ENCODE data around the gene DPYSL5. TPM values are rescaled to one million over a fixed set of nuclear protein-coding genes. Genes with fewer than 3 reads are reported as not detected.

Gene DPYSL5
- total RNA-seq, 1 donor from 2014 or later = 0.11 TPM

- Mint-ChIP-seq H3K27ac (ENCODE audit: unreplicated experiment) (no peak overlapping the region), H3K4me1 (ENCODE audit: unreplicated experiment) (peaks cover 16% of the 10 kb centered on the region), H3K4me3 (ENCODE audit: unreplicated experiment) (no peak overlapping the region), H3K9me3 (ENCODE audit: unreplicated experiment) (no peaks in the 10 kb centered on the region), H3K36me3 (ENCODE audit: unreplicated experiment) (no peaks in the 10 kb centered on the region), H3K27me3 (ENCODE audit: unreplicated experiment) (peaks cover 71% of the 10 kb centered on the region)
- DNase-seq (ENCODE audit: extremely low spot score, unreplicated experiment) = no peak
- TF ChIP-seq, protein P1, sequence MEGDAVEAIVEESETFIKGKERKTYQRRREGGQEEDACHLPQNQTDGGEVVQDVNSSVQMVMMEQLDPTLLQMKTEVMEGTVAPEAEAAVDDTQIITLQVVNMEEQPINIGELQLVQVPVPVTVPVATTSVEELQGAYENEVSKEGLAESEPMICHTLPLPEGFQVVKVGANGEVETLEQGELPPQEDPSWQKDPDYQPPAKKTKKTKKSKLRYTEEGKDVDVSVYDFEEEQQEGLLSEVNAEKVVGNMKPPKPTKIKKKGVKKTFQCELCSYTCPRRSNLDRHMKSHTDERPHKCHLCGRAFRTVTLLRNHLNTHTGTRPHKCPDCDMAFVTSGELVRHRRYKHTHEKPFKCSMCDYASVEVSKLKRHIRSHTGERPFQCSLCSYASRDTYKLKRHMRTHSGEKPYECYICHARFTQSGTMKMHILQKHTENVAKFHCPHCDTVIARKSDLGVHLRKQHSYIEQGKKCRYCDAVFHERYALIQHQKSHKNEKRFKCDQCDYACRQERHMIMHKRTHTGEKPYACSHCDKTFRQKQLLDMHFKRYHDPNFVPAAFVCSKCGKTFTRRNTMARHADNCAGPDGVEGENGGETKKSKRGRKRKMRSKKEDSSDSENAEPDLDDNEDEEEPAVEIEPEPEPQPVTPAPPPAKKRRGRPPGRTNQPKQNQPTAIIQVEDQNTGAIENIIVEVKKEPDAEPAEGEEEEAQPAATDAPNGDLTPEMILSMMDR (IDR thresholded peaks at IDR 0.05) = no peak
Observed at GRCh38 chr2:26850000-26850431, 2.1 kb downstream of the DPYSL5 start.

- Mint-ChIP-seq H3K27me3 (ENCODE audit: unreplicated experiment) (peaks cover 70% of the 10 kb centered on the region), H3K9me3 (ENCODE audit: unreplicated experiment) (no peaks in the 10 kb centered on the region), H3K27ac (ENCODE audit: unreplicated experiment) (no peak overlapping the region), H3K4me3 (ENCODE audit: unreplicated experiment) (no peak overlapping the region), H3K4me1 (ENCODE audit: unreplicated experiment) (peaks cover 16% of the 10 kb centered on the region), H3K36me3 (ENCODE audit: unreplicated experiment) (no peaks in the 10 kb centered on the region)
- DNase-seq (ENCODE audit: extremely low spot score, unreplicated experiment) = no peak
- TF ChIP-seq, protein P1 (IDR thresholded peaks at IDR 0.05) = no peak
Observed at GRCh38 chr2:26850505-26850904, 2.6 kb downstream of the DPYSL5 start.

- H3K27ac Mint-ChIP-seq (ENCODE audit: unreplicated experiment) = no peak overlapping the region
- TF ChIP-seq, protein P1 (IDR thresholded peaks at IDR 0.05) = no peak
- H3K4me3 Mint-ChIP-seq (ENCODE audit: unreplicated experiment) = no peak overlapping the region
- peaks cover 66% of the 10 kb centered on the region for H3K27me3 Mint-ChIP-seq (ENCODE audit: unreplicated experiment)
- H3K9me3 Mint-ChIP-seq (ENCODE audit: unreplicated experiment) = no peaks in the 10 kb centered on the region
- peaks cover 4% of the 10 kb centered on the region for H3K4me1 Mint-ChIP-seq (ENCODE audit: unreplicated experiment)
- DNase-seq (ENCODE audit: extremely low spot score, unreplicated experiment) = no peak
- no peaks in the 10 kb centered on the region for H3K36me3 Mint-ChIP-seq (ENCODE audit: unreplicated experiment)
Observed at GRCh38 chr2:26852405-26853306, 4.7 kb downstream of the DPYSL5 start.

DNA sequence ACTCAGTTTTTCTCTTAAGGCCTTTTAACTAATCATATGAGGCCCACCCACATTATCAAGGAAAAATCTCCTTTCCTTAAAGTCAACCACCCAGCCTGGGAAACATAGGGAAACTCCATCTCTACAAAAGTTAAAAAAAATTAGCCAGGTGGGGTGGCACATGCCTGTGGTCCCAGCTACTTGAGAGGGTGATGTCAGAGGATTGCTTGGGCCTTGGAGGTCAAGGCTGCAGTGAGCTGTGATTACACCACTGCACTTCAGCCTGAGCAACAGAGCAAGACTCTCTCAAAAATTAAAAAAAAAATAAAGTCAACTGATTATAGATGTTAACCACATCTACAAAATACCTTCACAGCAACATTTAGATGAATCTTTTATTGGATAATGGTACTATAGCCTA lies 5.8 kb downstream of the DPYSL5 start:
- Mint-ChIP-seq H3K4me3 (ENCODE audit: unreplicated experiment) (no peak overlapping the region), H3K27me3 (ENCODE audit: unreplicated experiment) (peaks cover 69% of the 10 kb centered on the region), H3K9me3 (ENCODE audit: unreplicated experiment) (no peaks in the 10 kb centered on the region), H3K27ac (ENCODE audit: unreplicated experiment) (no peak overlapping the region), H3K36me3 (ENCODE audit: unreplicated experiment) (no peaks in the 10 kb centered on the region), H3K4me1 (ENCODE audit: unreplicated experiment) (peaks cover 3% of the 10 kb centered on the region)
- DNase-seq (ENCODE audit: extremely low spot score, unreplicated experiment) = no peak
- TF ChIP-seq, protein P1 (IDR thresholded peaks at IDR 0.05) = no peak

DNA sequence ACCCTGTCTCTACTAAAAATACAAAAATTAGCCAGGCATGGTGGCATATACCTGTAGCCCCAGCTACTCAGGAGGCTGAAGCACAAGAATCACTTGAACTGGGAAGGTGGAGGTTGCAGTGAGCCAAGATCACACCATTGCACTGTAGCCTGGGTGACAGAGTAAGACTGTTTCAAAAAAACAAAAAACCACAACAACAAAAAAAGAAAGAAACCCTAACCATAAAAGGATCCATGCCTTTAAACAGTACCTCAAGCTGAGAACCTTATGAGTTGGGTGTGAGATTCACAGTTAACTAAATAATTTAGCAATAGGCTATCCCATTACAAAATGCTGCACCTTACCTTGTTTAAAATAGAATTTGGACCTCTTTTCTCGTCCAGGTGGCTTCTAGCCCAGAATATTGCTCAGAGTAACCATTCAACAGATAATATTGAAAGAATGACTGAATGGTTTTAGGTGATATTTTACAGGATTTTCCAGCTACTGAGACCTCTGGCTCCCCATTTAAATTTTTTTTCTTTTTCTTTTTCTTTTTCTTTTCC lies 6.4 kb downstream of the DPYSL5 start:
- Mint-ChIP-seq H3K27ac (ENCODE audit: unreplicated experiment) (no peak overlapping the region), H3K27me3 (ENCODE audit: unreplicated experiment) (peaks cover 66% of the 10 kb centered on the region), H3K36me3 (ENCODE audit: unreplicated experiment) (no peaks in the 10 kb centered on the region), H3K4me1 (ENCODE audit: unreplicated experiment) (no peaks in the 10 kb centered on the region), H3K9me3 (ENCODE audit: unreplicated experiment) (no peaks in the 10 kb centered on the region), H3K4me3 (ENCODE audit: unreplicated experiment) (no peak overlapping the region)
- TF ChIP-seq, protein P1 (IDR thresholded peaks at IDR 0.05) = no peak
- DNase-seq (ENCODE audit: extremely low spot score, unreplicated experiment) = no peak
